H1 (cell line): ENCODE data around the gene PIGH. TPM values are rescaled to one million over a fixed set of nuclear protein-coding genes. Genes with fewer than 3 reads are reported as not detected.

ENCODE experiments used
- BRCA1 ChIP-seq: IDR thresholded peaks from 2 replicates; pipeline ENCODE4 v1.6.1; 2012; ENCODE audit warnings: low read depth, low read length, improper control_type of control experiment
- CBX8 ChIP-seq: fragments of 300-800, 300-1000 bp; sonication (generic); IDR thresholded peaks from 2 replicates; pipeline ENCODE4 v1.7.1; 2016; ENCODE audit warnings: low read depth, low read length, borderline replicate concordance
- CREB1 ChIP-seq: IDR thresholded peaks from 2 replicates; pipeline ENCODE4 v1.6.1; 2012; ENCODE audit warnings: inconsistent platforms
- CTBP2 ChIP-seq: IDR thresholded peaks from 2 replicates; pipeline ENCODE4 v1.7.0; 2011; ENCODE audit warnings: borderline replicate concordance, mild to moderate bottlenecking, moderate library complexity, mixed read lengths, low read length; ENCODE audit not compliant: insufficient read depth, insufficient read length
- CTCF ChIP-seq, 3 experiments: IDR thresholded peaks; 1 replicate in 2 of 3; 2 replicates in 1 of 3; pipeline versions ENCODE4 v1.5.1 to v1.6.1; 2011; ENCODE audit warnings: low read length in 3 of 3, mild to moderate bottlenecking in 3 of 3, inconsistent platforms in 2 of 3, low read depth in 1 of 3, moderate library complexity in 1 of 3; ENCODE audit not compliant: insufficient read depth in 1 of 3; ENCODE audit errors: control extremely low read depth in 1 of 3
- E2F6 ChIP-seq: IDR thresholded peaks from 2 replicates; pipeline ENCODE4 v1.6.1; 2012; ENCODE audit warnings: inconsistent platforms
- EZH2 ChIP-seq: fragments of 200-600 bp; sonication (generic); IDR thresholded peaks from 2 replicates; pipeline ENCODE4 v1.7.1; 2012; ENCODE audit warnings: low read depth, mild to moderate bottlenecking, moderate library complexity, low read length, inconsistent platforms; ENCODE audit not compliant: severe bottlenecking
- GABPA ChIP-seq: IDR thresholded peaks from 2 replicates; pipeline ENCODE4 v1.6.1; 2011; ENCODE audit warnings: mild to moderate bottlenecking, low read length, moderate library complexity, borderline replicate concordance; ENCODE audit not compliant: insufficient read depth
- GTF2F1 ChIP-seq: IDR thresholded peaks from 2 replicates; pipeline ENCODE4 v1.6.1; 2012; ENCODE audit warnings: low read depth, low read length, improper control_type of control experiment, borderline replicate concordance
- HDAC6 ChIP-seq: IDR thresholded peaks from one replicate; pipeline ENCODE4 v1.7.1; 2012; ENCODE audit warnings: low read depth, mild to moderate bottlenecking, inconsistent platforms, low read length, moderate library complexity
- JUN ChIP-seq: IDR thresholded peaks from 2 replicates; pipeline ENCODE4 v1.6.1; 2011; ENCODE audit warnings: low read depth, mild to moderate bottlenecking, improper control_type of control experiment, low read length
- MAFK ChIP-seq: IDR thresholded peaks from 2 replicates; pipeline ENCODE4 v1.6.1; 2012; ENCODE audit warnings: low read depth, mild to moderate bottlenecking, improper control_type of control experiment, low read length
- NANOG ChIP-seq: IDR thresholded peaks from 2 replicates; pipeline ENCODE4 v1.6.1; 2011; ENCODE audit warnings: low read length, low read depth, mild to moderate bottlenecking, inconsistent platforms; ENCODE audit not compliant: insufficient read depth, poor library complexity, severe bottlenecking
- RBBP5 ChIP-seq: IDR thresholded peaks from 2 replicates; pipeline ENCODE4 v1.7.1; 2012; ENCODE audit warnings: low read depth, mild to moderate bottlenecking, inconsistent platforms, low read length, moderate library complexity, borderline replicate concordance
- RNF2 ChIP-seq: fragments of 200-900, 300-1000 bp; sonication (generic); IDR thresholded peaks from 2 replicates; pipeline ENCODE4 v1.7.1; 2016; ENCODE audit warnings: borderline replicate concordance, low read depth, mild to moderate bottlenecking, antibody characterized with exemption, low read length; ENCODE audit not compliant: poor library complexity, severe bottlenecking; ENCODE audit errors: missing control alignments
- SIRT6 ChIP-seq: IDR thresholded peaks from one replicate; pipeline ENCODE4 v1.7.1; 2012; ENCODE audit warnings: low read length, inconsistent platforms
- SP2 ChIP-seq: IDR thresholded peaks from 2 replicates; pipeline ENCODE4 v1.6.1; 2012; ENCODE audit warnings: mild to moderate bottlenecking, low read length, inconsistent platforms
- SUZ12 ChIP-seq: fragments of 200-600 bp; sonication (generic); IDR thresholded peaks from 2 replicates; pipeline ENCODE4 v1.6.1; 2012; ENCODE audit warnings: mild to moderate bottlenecking, inconsistent platforms, low read length, moderate library complexity, mixed read lengths
- TAF1 ChIP-seq: IDR thresholded peaks from 2 replicates; pipeline ENCODE4 v1.6.1; 2011; ENCODE audit warnings: mild to moderate bottlenecking, low read depth, low read length
- TBP ChIP-seq: IDR thresholded peaks from 2 replicates; pipeline ENCODE4 v1.6.1; 2011; ENCODE audit warnings: low read depth, low read length, improper control_type of control experiment
- TCF12 ChIP-seq: IDR thresholded peaks from 2 replicates; pipeline ENCODE4 v1.6.1; 2011; ENCODE audit warnings: low read depth, mild to moderate bottlenecking, low read length
- YY1 ChIP-seq: IDR thresholded peaks from 2 replicates; pipeline ENCODE4 v1.6.1; 2011; ENCODE audit warnings: low read depth, mild to moderate bottlenecking, low read length
- ZNF274 ChIP-seq: IDR thresholded peaks from 2 replicates; pipeline ENCODE4 v1.7.0; 2012; ENCODE audit warnings: low read length, borderline replicate concordance; ENCODE audit errors: extremely low read depth
- polyA plus RNA-seq, 7 experiments: library from polyadenylated mRNA; depleted of rRNA in 3 of 7; stranded (reverse) in 5 of 7; unstranded in 2 of 7; fragments of >200 nt in 5 of 7; fragments of 200-250 nt in 2 of 7; gene quantifications; 1 replicate in 5 of 7; 2 replicates in 1 of 7; 4 replicates in 1 of 7; pipeline versions ENCODE4 v1.2.1 to v1.2.3, GENCODE V29; 2011 to 2013; ENCODE audit warnings: missing spikeins in 2 of 7, mixed read lengths in 2 of 7
- total RNA-seq: library from RNA; stranded (reverse); fragmentation: NEBNext Ultra II Directional; extraction: Animal tissue kit (Norgen Biotek cat#: 25700); gene quantifications from 2 replicates; pipeline ENCODE4 v1.2.1, GENCODE V29; 2021

PIGH gene
- total and polyA plus RNA-seq, 2 of the 8 experiments (the other 6 are each of a cell fraction or from before 2014, with no cell fraction given) = 7.2 to 8.6 TPM

GRCh38 chr14:67607646-67608045, 7.6 kb upstream of the PIGH start (continued):
- TF ChIP-seq GABPA (no peak), E2F6 (no peak), SIRT6 (no peak), TBP (no peak), ZNF274 (no peak), TCF12 (peak; percentile 10; the same call in 1 of the 2 replicates), BRCA1 (no peak), SP2 (no peak), YY1 (no peak), HDAC6 (no peak), CBX8 (no peak), JUN (no peak), SUZ12 (no peak), NANOG (peak; percentile 47), EZH2 (no peak), CREB1 (no peak), TAF1 (no peak), RBBP5 (no peak), CTBP2 (no peak), RNF2 (no peak), MAFK (no peak), GTF2F1 (no peak), CTCF (IDR thresholded peaks at IDR 0.05; ENCODE audit: control extremely low read depth in 1 of 3, insufficient read depth in 1 of 3, low read depth in 1 of 3, low read length in 3 of 3) (no peak)
